HG03469 (cell line): ENCODE data around the gene C16orf96.
"Not testable (repeated sequence)": the region's sequence is repeated elsewhere in the genome, so short reads cannot be mapped to it uniquely, and the experiment has no call there.

Experiments used
- ATAC-seq: cut with Tn5 transposase; IDR thresholded peaks from one replicate; pipeline ENCODE4 v1.9.1; 2021; ENCODE audit warnings: mild to moderate bottlenecking, moderate library complexity, moderate number of reproducible peaks; ENCODE audit not compliant: unreplicated experiment

Gene C16orf96

GRCh38 chr16:4561596-4561995 is 5.5 kb downstream of the C16orf96 start:
- ATAC-seq, result no peak

GRCh38 chr16:4564661-4565267 is 8.6 kb downstream of the C16orf96 start:
- ATAC-seq, result no peak

GRCh38 chr16:4566144-4566543 is 10.0 kb downstream of the C16orf96 start:
- no peak for ATAC-seq

GRCh38 chr16:4570086-4570485 is 13.9 kb downstream of the C16orf96 start:
- no peak for ATAC-seq

- ATAC-seq, result no peak
These were observed 14.7 kb downstream of the C16orf96 start for GRCh38 chr16:4570688-4571321.

- ATAC-seq, result no peak
These were observed 16.6 kb downstream of the C16orf96 start for GRCh38 chr16:4572715-4573114.

- not testable (repeated sequence) for ATAC-seq
These were observed 17.8 kb downstream of the C16orf96 start for GRCh38 chr16:4573926-4574325.

GRCh38 chr16:4574919-4575705 is 19.0 kb downstream of the C16orf96 start:
- no peak for ATAC-seq

- no peak for ATAC-seq
These were observed 19.9 kb downstream of the C16orf96 start for GRCh38 chr16:4576008-4576407.

GRCh38 chr16:4578961-4579530 is 22.9 kb downstream of the C16orf96 start:
- no peak for ATAC-seq

GRCh38 chr16:4580250-4580649 is 24.1 kb downstream of the C16orf96 start:
- ATAC-seq, result no peak

- ATAC-seq, result no peak
These were observed 27.8 kb downstream of the C16orf96 start for GRCh38 chr16:4583906-4584305.

- ATAC-seq, result no peak
These were observed 30.2 kb downstream of the C16orf96 start for GRCh38 chr16:4586291-4586690.

- no peak for ATAC-seq
These were observed 32.2 kb downstream of the C16orf96 start for GRCh38 chr16:4588386-4588785.

GRCh38 chr16:4588961-4589360 is 32.8 kb downstream of the C16orf96 start:
- no peak for ATAC-seq

- no peak for ATAC-seq
These were observed 35.1 kb downstream of the C16orf96 start for GRCh38 chr16:4591191-4591590.

GRCh38 chr16:4591706-4592470 is 35.7 kb downstream of the C16orf96 start:
- no peak for ATAC-seq

GRCh38 chr16:4593086-4593485 is 36.9 kb downstream of the C16orf96 start:
- ATAC-seq, result no peak

GRCh38 chr16:4594433-4595410 is 38.6 kb downstream of the C16orf96 start:
- ATAC-seq, result no peak

GRCh38 chr16:4597174-4597573 is 41.0 kb downstream of the C16orf96 start:
- ATAC-seq, result no peak
